Esophagus squamous epithelium (tissue), 4 donors: ENCODE data around the gene TMOD1.

Experiments
- CTCF ChIP-seq, 6 experiments: fragments of 450-650 bp in 4 of 6; fragments of 200-600 bp in 2 of 6; sonication (generic) in 2 of 6; IDR thresholded peaks; one replicate each; pipeline ENCODE4 v1.5.1; 2016 to 2019; ENCODE audit warnings: antibody characterized with exemption in 6 of 6, mild to moderate bottlenecking in 4 of 6, moderate library complexity in 4 of 6
- POLR2A ChIP-seq, 4 donors: fragments of 450-650 bp; IDR thresholded peaks; one replicate each; pipeline ENCODE4 v1.6.1; 2017; ENCODE audit warnings: antibody characterized with exemption in 4 of 4, mild to moderate bottlenecking in 4 of 4, moderate library complexity in 3 of 4

- TF ChIP-seq CTCF (IDR thresholded peaks at IDR 0.05) (no peak), POLR2A (IDR thresholded peaks at IDR 0.05) (no peak)
Measured at GRCh38 chr9:97572892-97573365, 71.5 kb downstream of the TMOD1 start.
